Ishikawa (cell line): Measurements from ENCODE around the gene IP6K3.

Experiments used
- CREB1 ChIP-seq: IDR thresholded peaks from 2 replicates; pipeline ENCODE4 v1.6.1; 2012; ENCODE audit warnings: low read depth
- RAD21 ChIP-seq: IDR thresholded peaks from 2 replicates; pipeline ENCODE4 v1.6.1; 2012; ENCODE audit warnings: low read depth
- TAF1 ChIP-seq: IDR thresholded peaks from 2 replicates; pipeline ENCODE4 v1.6.1; 2012; ENCODE audit warnings: low read depth, mild to moderate bottlenecking
- YY1 ChIP-seq: IDR thresholded peaks from 2 replicates; pipeline ENCODE4 v1.6.1; 2012; ENCODE audit warnings: low read depth

- TF ChIP-seq RAD21 (no peak), CREB1 (no peak), YY1 (no peak), TAF1 (no peak)
Measured at GRCh38 chr6:33787346-33787953, 40.7 kb upstream of the IP6K3 start.
